EH (cell line): ENCODE data around the gene PTPN7.
"Not testable (repeated sequence)": the region's sequence is repeated elsewhere in the genome, so short reads cannot be mapped to it uniquely, and the experiment has no call there.

Source experiments
- DNase-seq: peaks from one replicate; pipeline ENCODE4 v3.0.0-alpha.2; 2015; ENCODE audit warnings: low read depth

Gene PTPN7

GRCh38 chr1:202189001-202189790 is 28.8 kb upstream of the PTPN7 start:
- peak; percentile 66 for DNase-seq

- no peak for DNase-seq
Measured at GRCh38 chr1:202187697-202188407, 27.4 kb upstream of the PTPN7 start.

GRCh38 chr1:202187041-202187671 is 26.8 kb upstream of the PTPN7 start:
- no peak for DNase-seq

- no peak for DNase-seq
Measured at GRCh38 chr1:202186327-202186726, 25.9 kb upstream of the PTPN7 start.

GRCh38 chr1:202184750-202185460 is 24.5 kb upstream of the PTPN7 start:
- DNase-seq: peak; percentile 84

GRCh38 chr1:202182040-202182877 is 21.9 kb upstream of the PTPN7 start:
- DNase-seq: no peak

- DNase-seq: no peak
Measured at GRCh38 chr1:202181586-202181985, 21.2 kb upstream of the PTPN7 start.

GRCh38 chr1:202180751-202181139 is 20.3 kb upstream of the PTPN7 start:
- not testable (repeated sequence) for DNase-seq

- no peak for DNase-seq
Measured at GRCh38 chr1:202179828-202180750, 19.7 kb upstream of the PTPN7 start.

GRCh38 chr1:202176949-202177927 is 16.8 kb upstream of the PTPN7 start:
- DNase-seq: no peak

- no peak for DNase-seq
Measured at GRCh38 chr1:202173993-202174392, 13.6 kb upstream of the PTPN7 start.

GRCh38 chr1:202172015-202172355 is 11.6 kb upstream of the PTPN7 start:
- DNase-seq: no peak

- DNase-seq: no peak
Measured at GRCh38 chr1:202171292-202172014, 11.1 kb upstream of the PTPN7 start.

- no peak for DNase-seq
Measured at GRCh38 chr1:202170726-202171125, 10.3 kb upstream of the PTPN7 start.

GRCh38 chr1:202168861-202169260 is 8.5 kb upstream of the PTPN7 start:
- no peak for DNase-seq

GRCh38 chr1:202167708-202168415 is 7.5 kb upstream of the PTPN7 start:
- peak; percentile 55 for DNase-seq

GRCh38 chr1:202167054-202167453 is 6.7 kb upstream of the PTPN7 start:
- DNase-seq: not testable (repeated sequence)
